H9 (cell line): ENCODE results near the gene CLBA1. TPM values are rescaled to one million over a fixed set of nuclear protein-coding genes. Genes with fewer than 3 reads are reported as not detected.

ENCODE experiments used
- DNase-seq: peaks from one replicate; pipeline ENCODE4 v3.0.0-alpha.2; 2017
- H2AFZ ChIP-seq: one replicate; pipeline ENCODE4 v1.6.1; 2013; ENCODE audit warnings: mild to moderate bottlenecking, low read length, control low read depth, moderate library complexity
- H2AK5ac ChIP-seq: 2 replicates; pipeline ENCODE4 v1.6.1; 2013; ENCODE audit warnings: low read length, control low read depth, mixed read lengths; ENCODE audit not compliant: insufficient read length
- H2BK120ac ChIP-seq: one replicate; pipeline ENCODE4 v1.6.1; 2013; ENCODE audit warnings: low read depth, mild to moderate bottlenecking, low read length, control low read depth, inconsistent platforms; ENCODE audit not compliant: poor library complexity, severe bottlenecking
- H2BK12ac ChIP-seq: 2 replicates; pipeline ENCODE4 v1.6.1; 2013; ENCODE audit warnings: low read length, control low read depth, mixed read lengths, low read depth; ENCODE audit not compliant: insufficient read length
- H2BK15ac ChIP-seq: 2 replicates; pipeline ENCODE4 v1.6.1; 2013; ENCODE audit warnings: low read depth, low read length, control low read depth
- H2BK20ac ChIP-seq: one replicate; pipeline ENCODE4 v1.6.1; 2013; ENCODE audit warnings: low read depth, mild to moderate bottlenecking, low read length, control low read depth, inconsistent platforms; ENCODE audit not compliant: poor library complexity, severe bottlenecking
- H2BK5ac ChIP-seq: 2 replicates; pipeline ENCODE4 v1.6.1; 2013; ENCODE audit warnings: low read length, control low read depth, mixed read lengths; ENCODE audit not compliant: insufficient read length
- H3K14ac ChIP-seq: 2 replicates; pipeline ENCODE4 v1.6.1; 2013; ENCODE audit warnings: low read length, control low read depth; ENCODE audit not compliant: insufficient read depth
- H3K18ac ChIP-seq: 2 replicates; pipeline ENCODE4 v1.6.1; 2013; ENCODE audit warnings: low read depth, mild to moderate bottlenecking, mixed read lengths, low read length, control low read depth; ENCODE audit not compliant: insufficient read length
- H3K23ac ChIP-seq: 2 replicates; pipeline ENCODE4 v1.6.1; 2013; ENCODE audit warnings: low read length, control low read depth, mixed read lengths, low read depth; ENCODE audit not compliant: insufficient read length
- H3K23me2 ChIP-seq: 2 replicates; pipeline ENCODE4 v1.6.1; 2013; ENCODE audit warnings: low read depth, mild to moderate bottlenecking, mixed read lengths, low read length, control low read depth; ENCODE audit not compliant: insufficient read length, poor library complexity, severe bottlenecking
- H3K27ac ChIP-seq: 2 replicates; pipeline ENCODE4 v1.5.1; 2013; ENCODE audit warnings: low read length, control low read depth, mixed read lengths, low read depth; ENCODE audit not compliant: insufficient read length
- H3K27me3 ChIP-seq: 2 replicates; pipeline ENCODE4 v1.6.1; 2013; ENCODE audit warnings: low read length, control low read depth, inconsistent platforms; ENCODE audit not compliant: insufficient read depth
- H3K4ac ChIP-seq: 2 replicates; pipeline ENCODE4 v1.6.1; 2013; ENCODE audit warnings: low read depth, mild to moderate bottlenecking, control low read depth, inconsistent platforms, low read length, moderate library complexity
- H3K4me1 ChIP-seq: 2 replicates; pipeline ENCODE4 v1.6.1; 2013; ENCODE audit warnings: low read length, control low read depth, inconsistent platforms; ENCODE audit not compliant: insufficient read depth
- H3K4me2 ChIP-seq: 2 replicates; pipeline ENCODE4 v1.6.1; 2013; ENCODE audit warnings: low read length, control low read depth, mixed read lengths; ENCODE audit not compliant: insufficient read length, insufficient read depth
- H3K56ac ChIP-seq: 2 replicates; pipeline ENCODE4 v1.6.1; 2013; ENCODE audit warnings: low read depth, mild to moderate bottlenecking, mixed read lengths, low read length, control low read depth; ENCODE audit not compliant: insufficient read length
- H3K79me1 ChIP-seq: 2 replicates; pipeline ENCODE4 v1.6.1; 2013; ENCODE audit warnings: low read depth, mild to moderate bottlenecking, moderate library complexity, low read length, control low read depth, inconsistent platforms; ENCODE audit not compliant: insufficient read depth, poor library complexity, severe bottlenecking
- H3K79me2 ChIP-seq: 2 replicates; pipeline ENCODE4 v1.6.1; 2013; ENCODE audit warnings: low read length, control low read depth, inconsistent platforms; ENCODE audit not compliant: insufficient read depth
- H3K9ac ChIP-seq: 2 replicates; pipeline ENCODE4 v1.6.1; 2013; ENCODE audit warnings: low read length, control low read depth, mixed read lengths; ENCODE audit not compliant: insufficient read length; ENCODE audit errors: extremely low read depth
- H3K9me3 ChIP-seq: one replicate; pipeline ENCODE4 v1.6.1; 2013; ENCODE audit warnings: low read depth, low read length, inconsistent platforms; ENCODE audit not compliant: control insufficient read depth
- H3T11ph ChIP-seq: one replicate; pipeline ENCODE4 v1.6.1; 2013; ENCODE audit warnings: mild to moderate bottlenecking, low read length, control low read depth, inconsistent platforms
- H4K20me1 ChIP-seq: one replicate; pipeline ENCODE4 v1.6.1; 2013; ENCODE audit not compliant: control insufficient read depth, insufficient read length, insufficient read depth
- H4K5ac ChIP-seq: 2 replicates; pipeline ENCODE4 v1.6.1; 2013; ENCODE audit warnings: low read depth, mild to moderate bottlenecking, mixed read lengths, low read length, control low read depth; ENCODE audit not compliant: insufficient read length
- H4K8ac ChIP-seq: replicated peaks from 2 replicates; pipeline ENCODE4 v1.6.1; 2013; ENCODE audit warnings: low read length, control low read depth, mixed read lengths, low read depth; ENCODE audit not compliant: insufficient read length
- H4K91ac ChIP-seq: 2 replicates; pipeline ENCODE4 v1.6.1; 2013; ENCODE audit warnings: low read depth, mild to moderate bottlenecking, moderate library complexity, mixed read lengths, low read length, control low read depth; ENCODE audit not compliant: insufficient read length
- H3K27ac Mint-ChIP-seq, 3 experiments: 2 replicates in 2 of 3; 3 replicates in 1 of 3; pipeline ENCODE4 v1.8.0; 2020 to 2021; ENCODE audit warnings: mixed read lengths in 3 of 3, mild to moderate bottlenecking in 1 of 3, moderate library complexity in 1 of 3
- H3K27me3 Mint-ChIP-seq: 2 replicates; pipeline ENCODE4 v1.8.0; 2021; ENCODE audit warnings: low read depth, mild to moderate bottlenecking, moderate library complexity, mixed read lengths
- H3K36me3 Mint-ChIP-seq, 3 experiments: 2 replicates in 2 of 3; 3 replicates in 1 of 3; pipeline ENCODE4 v1.8.0; 2020 to 2021; ENCODE audit warnings: low read depth in 3 of 3, mixed read lengths in 3 of 3; ENCODE audit not compliant: insufficient read depth in 1 of 3
- H3K4me1 Mint-ChIP-seq, 2 experiments: 2 replicates each; pipeline ENCODE4 v1.8.0; 2020; ENCODE audit warnings: mixed read lengths in 2 of 2
- H3K4me3 Mint-ChIP-seq, 2 experiments: 2 replicates in 1 of 2; 3 replicates in 1 of 2; pipeline ENCODE4 v1.8.0; 2020 to 2021; ENCODE audit warnings: mild to moderate bottlenecking in 2 of 2, mixed read lengths in 2 of 2, moderate library complexity in 1 of 2
- H3K9me3 Mint-ChIP-seq, 2 experiments: 2 replicates in 1 of 2; 3 replicates in 1 of 2; pipeline ENCODE4 v1.8.0; 2020; ENCODE audit warnings: mild to moderate bottlenecking in 2 of 2, mixed read lengths in 2 of 2, moderate library complexity in 1 of 2
- CTCF ChIP-seq: fragments of 200-600 bp; sonication (generic); conservative IDR thresholded peaks from 3 replicates; pipeline ENCODE4 v1.8.0; 2021; ENCODE audit warnings: antibody characterized with exemption, mild to moderate bottlenecking
- WGBS: extraction: QIAGEN DNeasy Blood & Tissue Kit; methylation state at CpG from one replicate; pipeline ENCODE4 v1.1.7; 2013; ENCODE audit warnings: missing lambda C conversion rate, low lambda C conversion rate, mixed read lengths; ENCODE audit not compliant: insufficient read length; ENCODE audit errors: extremely low coverage; 5-methylcytosine and 5-hydroxymethylcytosine counted together
- total RNA-seq: library from RNA; stranded (reverse); gene quantifications from 2 replicates; pipeline ENCODE4 v1.2.1, GENCODE V29; 2021

CLBA1 gene
- total RNA-seq, 1 experiment from 2014 or later: 2.4 TPM

- no peaks in the 10 kb centered on the region for H3K27me3 Mint-ChIP-seq
- no peak for TF ChIP-seq CTCF
- H2BK15ac ChIP-seq: no peak overlapping the region
Observed at GRCh38 chr14:104999361-104999760, 13.8 kb downstream of the CLBA1 start.

More at GRCh38 chr14:104999361-104999760, 13.8 kb downstream of the CLBA1 start:
- no peaks in the 10 kb centered on the region for H3K79me2 ChIP-seq
- no peak overlapping the region for H4K5ac ChIP-seq
- Mint-ChIP-seq H3K27ac (no peak overlapping the region), H3K36me3 (peaks cover 0 to 3% (median 0%) of the 10 kb centered on the region in 3 experiments; a peak in 5 of 7 replicates), H3K9me3 (no peaks in the 10 kb centered on the region), H3K4me1 (no peaks in the 10 kb centered on the region), H3K4me3 (no peak overlapping the region)
- H3K79me1 ChIP-seq: no peaks in the 10 kb centered on the region
- H4K20me1 ChIP-seq: no peaks in the 10 kb centered on the region
- no peak overlapping the region for H3K9ac ChIP-seq
- H3K14ac ChIP-seq: no peak overlapping the region
- H2BK5ac ChIP-seq: no peak overlapping the region
- no peak for DNase-seq
- H3K23ac ChIP-seq: no peak overlapping the region
- no peak overlapping the region for H4K91ac ChIP-seq
- H2BK12ac ChIP-seq: no peak overlapping the region
- H3T11ph ChIP-seq: no peak overlapping the region
- H2BK120ac ChIP-seq: no peak overlapping the region
- no peak overlapping the region for H3K4ac ChIP-seq
- H3K18ac ChIP-seq: no peak overlapping the region
- H3K4me1 ChIP-seq: no peaks in the 10 kb centered on the region
- no peak overlapping the region for H3K56ac ChIP-seq
- H3K9me3 ChIP-seq: no peaks in the 10 kb centered on the region
- H2BK20ac ChIP-seq: no peak overlapping the region
- H4K8ac ChIP-seq: no peak overlapping the region
- no peaks in the 10 kb centered on the region for H3K27me3 ChIP-seq
- H3K23me2 ChIP-seq: no peaks in the 10 kb centered on the region
- H3K4me2 ChIP-seq: no peak overlapping the region
- H3K27ac ChIP-seq: no peak overlapping the region
- WGBS: no CpG with 5 or more reads among the region's 3 CpGs
- H2AFZ ChIP-seq: no peak overlapping the region
- no peak overlapping the region for H2AK5ac ChIP-seq
